GM18873 (cell line): ENCODE data around the gene CDH12.
A peak's percentile ranks its signal among the peaks of the same experiment; 100 is the strongest.
"Not testable (repeated sequence)": the region's sequence is repeated elsewhere in the genome, so short reads cannot be mapped to it uniquely, and the experiment has no call there.

Experiments
- ATAC-seq: cut with Tn5 transposase; IDR thresholded peaks from one replicate; pipeline ENCODE4 v1.9.1; 2021; ENCODE audit warnings: mild to moderate bottlenecking, moderate library complexity, moderate number of reproducible peaks; ENCODE audit not compliant: unreplicated experiment, low FRiP score

CDH12 gene

GRCh38 chr5:22058620-22059019 is 794.5 kb downstream of the CDH12 start:
- no peak for ATAC-seq

GRCh38 chr5:22057012-22057411 is 796.1 kb downstream of the CDH12 start:
- ATAC-seq = no peak

GRCh38 chr5:22056601-22057000 is 796.5 kb downstream of the CDH12 start:
- ATAC-seq = no peak

DNA sequence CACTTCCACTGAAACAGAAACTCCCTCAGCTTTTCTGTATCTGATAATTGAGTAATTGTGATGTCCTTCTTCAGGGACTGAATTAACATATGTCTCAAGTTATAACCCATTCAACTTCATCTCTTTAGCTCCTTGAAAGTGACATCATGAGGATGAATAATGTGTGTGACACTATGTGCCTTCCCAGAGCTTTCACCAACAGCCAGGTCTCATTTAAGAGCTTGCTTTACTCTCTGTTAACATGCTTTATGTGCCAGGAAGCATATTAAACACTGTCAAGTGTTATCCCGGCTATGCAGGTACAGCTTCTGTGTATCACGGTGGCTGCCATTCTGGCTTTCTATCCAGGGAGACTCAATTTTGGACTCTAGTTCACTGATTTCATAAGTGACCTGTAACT is 799.9 kb downstream of the CDH12 start:
- ATAC-seq = no peak

DNA sequence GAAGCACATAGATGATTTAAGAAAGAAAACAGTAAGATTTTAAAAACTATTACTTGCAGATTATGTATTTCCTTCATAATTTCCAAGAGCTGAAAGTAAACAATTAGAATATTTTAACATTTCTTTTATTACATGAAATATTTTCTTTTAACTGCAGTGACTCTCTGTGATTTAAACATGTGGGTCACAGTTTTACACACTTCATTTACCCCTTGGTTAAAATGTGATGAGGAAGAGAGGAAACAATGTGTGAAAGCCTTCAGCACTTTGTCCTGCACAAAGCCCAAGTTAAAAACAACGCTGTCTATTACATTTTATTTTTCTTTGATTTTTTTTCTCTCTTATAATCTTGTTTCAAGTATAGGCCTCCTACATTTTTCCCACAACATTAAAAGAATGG is 801.3 kb downstream of the CDH12 start:
- ATAC-seq = no peak

DNA sequence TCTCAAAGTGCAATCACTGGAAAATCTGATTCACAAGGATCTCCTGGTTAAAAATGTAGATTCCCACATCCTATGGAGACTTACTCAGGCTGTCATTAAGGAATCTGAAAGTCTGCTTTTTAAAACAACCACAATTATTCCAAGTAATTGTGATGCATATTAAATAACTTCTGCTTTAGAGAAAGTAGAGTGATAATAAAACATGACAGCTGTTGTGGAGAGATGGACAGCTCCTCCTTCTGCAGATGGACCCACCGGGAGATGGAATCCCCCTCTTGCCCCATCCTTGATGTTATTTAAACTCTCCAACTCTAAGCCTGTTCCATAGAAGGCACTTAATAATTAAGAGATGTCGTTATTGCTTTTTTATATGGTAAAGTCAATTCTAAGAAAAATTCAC is 802.2 kb downstream of the CDH12 start:
- no peak for ATAC-seq

- no peak for ATAC-seq
Measured at GRCh38 chr5:22044229-22044628, 808.9 kb downstream of the CDH12 start.

GRCh38 chr5:22036061-22036460 is 817.1 kb downstream of the CDH12 start:
- no peak for ATAC-seq

GRCh38 chr5:22033066-22033465 is 820.1 kb downstream of the CDH12 start:
- ATAC-seq = no peak

DNA sequence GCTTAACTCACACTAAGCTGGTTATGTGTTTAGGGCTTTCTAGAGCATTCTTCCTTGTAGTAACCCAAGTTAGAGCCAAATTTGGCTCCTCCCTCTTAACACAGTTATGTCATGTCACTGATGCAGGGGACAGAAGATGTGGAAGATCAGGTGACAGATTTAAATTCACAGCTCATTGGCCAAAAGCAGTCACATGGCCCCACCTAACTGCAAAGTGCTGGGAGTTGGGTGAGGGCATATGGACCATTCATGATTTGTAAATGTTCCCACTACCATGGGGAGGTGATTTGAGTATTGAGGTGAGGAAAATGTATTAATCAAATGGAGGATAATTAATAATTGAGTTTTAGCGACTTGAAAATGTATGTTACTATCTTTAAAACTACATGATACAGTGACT is 829.4 kb downstream of the CDH12 start:
- no peak for ATAC-seq

DNA sequence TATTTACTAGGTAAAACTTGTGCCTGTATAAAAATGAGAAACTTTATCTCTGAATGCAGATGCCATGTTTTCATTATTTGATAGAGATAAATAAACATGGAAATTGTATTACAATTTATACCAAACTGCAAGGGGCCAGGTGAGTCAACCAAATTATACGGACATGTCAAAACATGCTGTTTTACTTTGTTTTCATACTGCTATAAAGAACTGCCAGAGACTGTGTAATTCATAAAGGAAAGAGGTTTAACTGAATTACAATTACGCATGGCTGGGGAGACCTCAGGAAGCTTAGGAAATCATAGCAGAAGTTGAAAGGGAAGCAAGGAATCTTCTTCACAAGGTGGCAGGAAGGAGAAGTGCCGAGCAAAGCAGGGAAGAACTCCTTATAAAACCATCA is 840.3 kb downstream of the CDH12 start:
- not testable (repeated sequence) for ATAC-seq

GRCh38 chr5:22010808-22011207 is 842.3 kb downstream of the CDH12 start:
- not testable (repeated sequence) for ATAC-seq

GRCh38 chr5:22001097-22001496 is 852.0 kb downstream of the CDH12 start:
- ATAC-seq = not testable (repeated sequence)

- not testable (repeated sequence) for ATAC-seq
Measured at GRCh38 chr5:21985799-21986198, 867.3 kb downstream of the CDH12 start.

DNA sequence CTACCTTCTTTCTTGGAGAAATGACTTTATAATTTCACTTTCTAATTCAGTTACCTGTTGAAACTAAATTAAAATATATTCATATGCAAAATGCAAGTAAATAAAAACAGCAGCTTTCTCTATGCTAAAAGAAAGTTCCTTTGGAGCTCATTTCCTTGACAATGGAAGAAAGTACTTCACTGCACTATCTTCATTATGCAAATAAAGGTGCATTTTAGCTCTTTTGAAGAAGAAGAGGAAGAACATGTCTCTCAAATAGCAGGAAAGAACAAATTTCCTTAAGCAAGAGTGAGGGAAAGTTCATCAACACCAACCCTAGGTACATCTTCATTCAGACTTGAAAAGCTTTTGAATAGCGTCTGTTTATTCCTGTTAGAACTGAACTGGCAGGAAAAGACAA is 901.6 kb downstream of the CDH12 start:
- ATAC-seq = not testable (repeated sequence)

DNA sequence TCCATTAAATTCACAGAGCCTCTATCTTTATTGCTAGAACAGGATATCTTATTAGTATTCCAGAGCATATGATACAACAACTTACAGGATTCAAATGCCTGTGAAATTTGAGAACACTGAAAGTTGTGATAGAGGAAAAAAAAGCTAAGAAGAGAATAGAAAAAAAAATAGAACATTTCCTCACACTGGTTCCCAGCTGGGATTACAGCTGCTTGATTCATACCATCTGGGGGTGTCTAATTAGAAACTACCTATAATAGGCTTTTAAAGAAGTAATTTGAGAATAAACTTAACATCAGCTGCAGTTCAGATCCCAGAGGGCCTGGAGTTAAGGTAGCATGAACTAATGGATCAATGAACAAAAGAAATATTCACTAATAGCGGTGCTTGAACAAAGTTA is 922.0 kb downstream of the CDH12 start:
- no peak for ATAC-seq

DNA sequence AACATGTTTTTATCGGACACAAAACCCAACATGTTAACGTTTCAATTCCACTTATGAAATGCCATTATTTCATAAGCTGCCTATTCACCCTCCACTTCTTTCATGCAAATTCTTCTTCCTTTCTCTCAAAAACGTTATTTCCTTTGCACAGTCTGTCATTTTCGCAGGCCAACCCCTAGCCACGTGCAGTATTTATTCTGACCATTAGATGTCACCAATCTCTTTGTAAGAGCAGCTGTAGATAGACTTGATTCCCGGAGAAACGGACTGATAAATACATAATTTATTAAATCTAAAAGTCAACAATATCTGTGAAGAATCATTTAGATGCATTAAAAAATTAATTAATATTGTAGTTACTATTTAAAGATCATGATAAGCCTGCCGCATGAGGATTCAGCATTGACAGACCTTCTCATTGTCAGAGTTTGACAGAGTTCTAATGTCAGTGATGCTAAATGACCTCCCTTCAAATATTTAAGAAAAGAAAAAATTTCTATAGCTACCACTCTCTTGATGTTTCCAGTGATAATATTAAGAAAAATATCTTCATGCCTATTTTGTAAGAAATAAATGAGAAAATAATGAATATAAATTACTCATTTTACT is 933.6 kb downstream of the CDH12 start:
- peak; percentile 94 for ATAC-seq

GRCh38 chr5:21918451-21918850 is 934.7 kb downstream of the CDH12 start:
- no peak for ATAC-seq

- ATAC-seq = no peak
Measured at GRCh38 chr5:21910731-21911130, 942.4 kb downstream of the CDH12 start.

DNA sequence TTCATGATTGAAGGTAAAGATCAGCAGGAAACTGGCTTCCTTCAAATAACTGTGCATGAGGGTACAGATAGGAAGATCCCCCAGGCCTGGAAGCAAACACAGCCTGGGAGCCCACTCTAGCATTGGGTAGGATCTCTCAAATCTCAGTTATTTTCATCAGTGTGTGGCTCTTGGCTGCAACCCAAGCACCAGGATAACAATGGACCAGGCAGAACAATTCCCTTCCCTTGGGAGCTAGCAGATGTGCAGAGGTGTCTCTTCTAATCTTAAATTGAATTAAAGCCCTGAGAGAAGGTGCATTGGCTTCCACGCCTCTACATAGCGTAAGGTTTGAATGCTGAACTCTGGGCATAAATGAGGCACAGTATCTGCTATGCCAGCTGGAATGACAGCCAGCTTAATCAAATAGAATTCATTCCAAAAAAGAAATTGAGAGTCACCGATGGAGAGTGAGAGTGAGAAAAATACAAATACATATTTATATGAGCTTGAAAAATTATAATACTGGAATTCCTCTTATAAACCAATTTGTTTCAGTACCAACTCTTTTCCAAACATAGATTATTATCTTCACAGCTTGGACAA is 957.3 kb downstream of the CDH12 start:
- no peak for ATAC-seq

- no peak for ATAC-seq
Measured at GRCh38 chr5:21893161-21893560, 960.0 kb downstream of the CDH12 start.

GRCh38 chr5:21889581-21889980 is 963.6 kb downstream of the CDH12 start:
- no peak for ATAC-seq
